Measurements from ENCODE around the gene CACFD1.

DNA sequence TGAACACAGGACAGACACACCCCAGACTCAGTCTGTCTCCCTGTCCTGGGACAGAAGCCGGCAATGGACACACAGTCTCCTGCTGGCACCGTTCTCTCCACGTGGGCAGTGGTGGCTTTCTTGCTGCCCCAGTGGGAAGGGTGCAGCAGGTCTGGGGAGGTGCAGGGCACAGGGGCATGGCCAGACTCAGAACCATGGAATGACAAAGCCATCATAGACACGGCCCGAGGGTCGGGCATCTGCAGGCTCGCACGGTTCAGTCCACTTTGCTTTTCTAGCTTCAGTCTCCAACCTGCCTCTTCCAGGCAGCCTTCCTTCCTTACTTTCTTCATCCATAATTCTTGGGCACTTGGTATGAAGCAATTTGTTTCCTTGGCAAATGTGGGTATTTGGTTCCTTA, 48.3 kb downstream of the CACFD1 start:
- TF ChIP-seq, protein P1, sequence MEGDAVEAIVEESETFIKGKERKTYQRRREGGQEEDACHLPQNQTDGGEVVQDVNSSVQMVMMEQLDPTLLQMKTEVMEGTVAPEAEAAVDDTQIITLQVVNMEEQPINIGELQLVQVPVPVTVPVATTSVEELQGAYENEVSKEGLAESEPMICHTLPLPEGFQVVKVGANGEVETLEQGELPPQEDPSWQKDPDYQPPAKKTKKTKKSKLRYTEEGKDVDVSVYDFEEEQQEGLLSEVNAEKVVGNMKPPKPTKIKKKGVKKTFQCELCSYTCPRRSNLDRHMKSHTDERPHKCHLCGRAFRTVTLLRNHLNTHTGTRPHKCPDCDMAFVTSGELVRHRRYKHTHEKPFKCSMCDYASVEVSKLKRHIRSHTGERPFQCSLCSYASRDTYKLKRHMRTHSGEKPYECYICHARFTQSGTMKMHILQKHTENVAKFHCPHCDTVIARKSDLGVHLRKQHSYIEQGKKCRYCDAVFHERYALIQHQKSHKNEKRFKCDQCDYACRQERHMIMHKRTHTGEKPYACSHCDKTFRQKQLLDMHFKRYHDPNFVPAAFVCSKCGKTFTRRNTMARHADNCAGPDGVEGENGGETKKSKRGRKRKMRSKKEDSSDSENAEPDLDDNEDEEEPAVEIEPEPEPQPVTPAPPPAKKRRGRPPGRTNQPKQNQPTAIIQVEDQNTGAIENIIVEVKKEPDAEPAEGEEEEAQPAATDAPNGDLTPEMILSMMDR (IDR thresholded peaks at IDR 0.05): no peak
- TF ChIP-seq POLR2A (IDR thresholded peaks at IDR 0.05): no peak

All from uterus (tissue), 2 donors.